GM10248 (cell line): ENCODE data around the gene JCHAIN.

Source experiments
- CTCF ChIA-PET: fragments of 300-600 bp; sonication (Branson Sonifier 250); formaldehyde crosslinking; extraction: SDS; loops from one replicate; lab custom pipeline; 2021; ENCODE audit warnings: antibody characterized with exemption; lab: Yijun Ruan, JAX
- POLR2A ChIA-PET: fragments of 350-650 bp; sonication (Branson Sonifier 250); formaldehyde crosslinking; extraction: SDS; loops from one replicate; lab custom pipeline; 2020; ENCODE audit warnings: antibody characterized with exemption; lab: Yijun Ruan, JAX
- DNase-seq: peaks from one replicate; pipeline ENCODE4 v3.0.0; 2012; ENCODE audit errors: extremely low spot score
- TF ChIP-seq, protein P1 (sequence below): IDR thresholded peaks from 2 replicates; pipeline ENCODE4 v1.5.1; 2012; ENCODE audit warnings: mild to moderate bottlenecking, low read depth; ENCODE audit errors: extremely low read depth, missing control alignments, control extremely low read depth

JCHAIN gene

DNA sequence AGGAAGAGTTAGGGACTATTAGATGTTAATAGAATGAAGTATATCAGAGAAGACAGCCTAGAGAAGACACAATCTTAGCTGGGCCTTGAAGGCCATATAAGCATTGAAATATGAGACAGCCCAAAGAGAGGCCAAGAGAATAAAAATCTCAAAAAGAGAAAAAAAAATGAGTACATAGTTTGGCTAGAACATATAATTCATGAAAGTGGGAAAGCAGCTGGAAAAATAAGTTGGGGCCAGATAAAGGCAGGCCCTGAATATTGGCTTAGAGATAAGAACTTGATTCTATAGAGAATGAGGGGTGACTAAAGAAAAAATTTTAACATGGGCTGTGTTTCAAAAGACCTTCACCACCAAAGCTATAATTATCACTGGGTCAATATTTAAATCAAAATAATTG, 14.6 kb upstream of the JCHAIN start:
- CTCF ChIA-PET: interaction anchor here (1.1 to 2.0 kb wide), 5 partner anchors 11 to 24 kb away, joined by 3 to 6 read pairs (median 4); partner anchors contain the start of gene JCHAIN
- no peak for DNase-seq
- POLR2A ChIA-PET: no interaction called here
- TF ChIP-seq, protein P1, sequence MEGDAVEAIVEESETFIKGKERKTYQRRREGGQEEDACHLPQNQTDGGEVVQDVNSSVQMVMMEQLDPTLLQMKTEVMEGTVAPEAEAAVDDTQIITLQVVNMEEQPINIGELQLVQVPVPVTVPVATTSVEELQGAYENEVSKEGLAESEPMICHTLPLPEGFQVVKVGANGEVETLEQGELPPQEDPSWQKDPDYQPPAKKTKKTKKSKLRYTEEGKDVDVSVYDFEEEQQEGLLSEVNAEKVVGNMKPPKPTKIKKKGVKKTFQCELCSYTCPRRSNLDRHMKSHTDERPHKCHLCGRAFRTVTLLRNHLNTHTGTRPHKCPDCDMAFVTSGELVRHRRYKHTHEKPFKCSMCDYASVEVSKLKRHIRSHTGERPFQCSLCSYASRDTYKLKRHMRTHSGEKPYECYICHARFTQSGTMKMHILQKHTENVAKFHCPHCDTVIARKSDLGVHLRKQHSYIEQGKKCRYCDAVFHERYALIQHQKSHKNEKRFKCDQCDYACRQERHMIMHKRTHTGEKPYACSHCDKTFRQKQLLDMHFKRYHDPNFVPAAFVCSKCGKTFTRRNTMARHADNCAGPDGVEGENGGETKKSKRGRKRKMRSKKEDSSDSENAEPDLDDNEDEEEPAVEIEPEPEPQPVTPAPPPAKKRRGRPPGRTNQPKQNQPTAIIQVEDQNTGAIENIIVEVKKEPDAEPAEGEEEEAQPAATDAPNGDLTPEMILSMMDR: no peak

DNA sequence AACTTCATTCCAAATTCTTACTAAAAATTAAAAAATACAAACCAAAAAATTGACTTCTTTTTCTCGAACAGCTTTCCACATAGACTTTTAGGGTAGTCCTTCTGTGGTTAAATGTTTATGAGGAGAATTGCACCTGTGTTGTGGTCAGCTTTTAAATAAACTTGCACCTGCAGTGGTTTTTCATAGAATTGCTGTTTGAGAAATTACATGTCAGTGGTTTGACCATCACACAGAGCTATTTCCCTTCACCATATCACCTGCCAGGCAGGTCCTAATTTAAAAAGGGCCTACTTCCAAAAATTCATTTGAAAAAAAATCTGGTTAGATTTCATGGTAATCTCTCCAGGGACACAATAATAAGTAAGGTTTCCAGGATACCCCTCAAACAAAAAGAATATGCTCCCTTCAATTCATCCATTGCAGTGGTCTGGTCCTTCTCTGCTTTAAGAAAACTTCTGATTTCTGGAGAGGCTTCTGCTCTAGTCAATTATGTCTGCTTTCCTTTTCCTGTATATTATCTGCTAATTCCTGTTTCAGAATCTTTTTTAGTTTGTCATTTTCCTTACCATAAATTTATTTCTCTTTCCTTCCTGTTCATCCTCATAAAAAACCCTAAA, 12.2 kb upstream of the JCHAIN start:
- peak; percentile 31 for DNase-seq
- TF ChIP-seq, protein P1: no peak
- ChIA-PET CTCF (interaction anchor here (0.8 to 2.5 kb wide), 7 partner anchors 9 to 77 kb away, joined by 3 to 19 read pairs (median 4); partner anchors contain the start of genes JCHAIN and UTP3), POLR2A (no interaction called here)

DNA sequence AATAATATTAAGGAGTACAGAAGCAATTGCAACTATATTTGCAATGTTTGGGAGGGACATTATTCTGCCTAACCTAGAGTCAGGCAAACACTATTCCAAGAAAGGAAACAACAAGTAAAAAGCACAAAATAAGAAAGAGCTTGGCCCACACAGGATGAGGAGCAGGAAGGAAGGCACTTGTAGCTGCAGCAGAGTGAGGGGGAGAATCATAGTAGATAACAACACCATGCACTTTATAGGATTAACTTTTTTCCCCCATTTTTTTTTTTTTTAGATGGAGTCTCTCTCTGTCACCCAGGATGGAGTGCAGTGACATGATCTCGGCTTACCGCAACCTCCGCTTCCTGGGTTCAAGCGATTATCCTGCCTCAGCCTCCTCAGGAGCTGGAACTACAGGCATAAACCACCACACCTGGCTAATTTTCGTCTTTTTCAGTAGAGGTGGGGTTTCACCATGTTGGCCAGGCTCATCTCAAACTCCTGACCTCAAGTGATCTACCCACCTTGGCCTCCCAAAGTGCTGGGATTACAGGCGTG, 10.3 kb upstream of the JCHAIN start:
- ChIA-PET CTCF (interaction anchor here (0.6 to 2.5 kb wide), 10 partner anchors 10 to 76 kb away, joined by 3 to 19 read pairs (median 4); partner anchors contain the start of genes JCHAIN and UTP3), POLR2A (interaction anchor here (1.0 kb wide), 1 partner anchor 15 kb away, joined by 3 read pairs; no protein-coding TSS in a partner anchor)
- TF ChIP-seq, protein P1: no peak
- DNase-seq: no peak

DNA sequence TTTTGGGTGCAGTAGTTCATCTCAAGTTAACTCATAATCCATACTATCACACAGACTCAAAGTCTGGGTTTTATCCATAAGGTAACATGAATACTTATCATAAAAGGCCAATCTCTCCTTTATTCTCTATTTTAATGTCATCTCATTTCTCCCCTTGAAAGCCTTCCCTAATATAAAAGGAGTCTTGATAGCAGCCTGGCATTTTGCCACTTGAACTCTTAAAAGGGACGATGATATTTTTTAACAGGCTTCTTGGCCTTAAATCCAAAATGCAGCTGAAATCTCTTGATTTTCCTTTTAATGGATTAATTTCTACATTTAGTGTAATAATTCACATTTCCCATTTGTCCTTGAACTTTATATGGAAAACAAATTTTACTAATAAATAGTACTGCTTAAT, 8.4 kb upstream of the JCHAIN start:
- TF ChIP-seq, protein P1: no peak
- POLR2A ChIA-PET: no interaction called here
- CTCF ChIA-PET: interaction anchor here (1.6 kb wide), 1 partner anchor 14 kb away, joined by 4 read pairs; no protein-coding TSS in a partner anchor
- no peak for DNase-seq

DNA sequence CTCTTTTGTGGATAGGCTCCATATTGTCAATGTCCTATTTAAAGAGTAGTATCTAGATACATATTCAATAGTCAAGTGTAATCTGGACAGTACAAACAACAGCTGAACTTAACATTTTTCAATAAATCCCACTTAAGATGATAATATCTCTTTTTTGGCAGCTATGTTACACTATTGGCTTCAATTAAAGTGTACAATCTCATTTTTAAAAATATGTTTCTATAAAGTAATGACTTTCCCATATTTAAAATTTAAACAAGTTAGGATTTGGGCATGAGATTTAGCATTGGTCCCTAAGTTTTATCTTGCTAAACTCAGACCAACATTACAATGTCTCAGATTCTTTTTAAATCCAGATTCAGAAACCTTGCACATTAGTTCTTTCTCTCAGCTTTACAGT, 7.9 kb upstream of the JCHAIN start:
- DNase-seq: no peak
- POLR2A ChIA-PET: no interaction called here
- TF ChIP-seq, protein P1: no peak
- CTCF ChIA-PET: interaction anchor here (0.9 to 1.1 kb wide), 2 partner anchors 9 to 15 kb away, joined by 3 to 4 read pairs; no protein-coding TSS in a partner anchor

DNA sequence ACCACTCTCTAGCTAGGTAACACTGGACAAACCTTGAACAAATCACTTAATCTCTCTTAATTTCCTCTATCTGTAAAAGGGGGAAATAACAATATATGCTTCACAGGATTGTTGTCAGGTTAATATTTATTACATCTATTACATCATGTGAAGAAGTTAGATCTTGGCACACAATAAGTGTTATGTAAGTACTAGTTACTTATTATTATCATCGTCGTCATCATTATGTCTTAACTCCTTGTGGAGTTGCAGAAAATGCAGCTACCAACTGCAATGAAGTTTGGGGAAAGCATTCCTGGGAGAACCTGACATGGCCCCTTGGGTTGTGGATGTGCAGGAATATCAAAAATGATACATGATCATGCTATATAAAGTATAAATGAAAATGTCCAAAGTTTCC, 4.8 kb upstream of the JCHAIN start:
- CTCF ChIA-PET: interaction anchor here (1.1 to 2.4 kb wide), 6 partner anchors 11 to 274 kb away, joined by 3 to 14 read pairs (median 5); no protein-coding TSS in a partner anchor
- DNase-seq: no peak
- POLR2A ChIA-PET: interaction anchor here (0.7 kb wide), 1 partner anchor 14 kb away, joined by 3 read pairs; no protein-coding TSS in a partner anchor
- TF ChIP-seq, protein P1: no peak
